GM12865 (cell line): ENCODE measurements around the gene CASP1.

Source experiments
- DNase-seq: peaks from one replicate; pipeline ENCODE4 v3.0.0; 2010; ENCODE audit warnings: low read depth
- H3K4me3 ChIP-seq: 2 replicates; pipeline ENCODE4 v1.5.1; 2011; ENCODE audit warnings: mild to moderate bottlenecking, low read depth, low read length, control low read depth
- TF ChIP-seq, protein P1 (sequence below): IDR thresholded peaks from 2 replicates; pipeline ENCODE4 v1.5.1; 2011; ENCODE audit warnings: low read length, control low read depth, low read depth, inconsistent platforms; ENCODE audit not compliant: insufficient read depth; ENCODE audit errors: missing control alignments

The CASP1 gene

DNA sequence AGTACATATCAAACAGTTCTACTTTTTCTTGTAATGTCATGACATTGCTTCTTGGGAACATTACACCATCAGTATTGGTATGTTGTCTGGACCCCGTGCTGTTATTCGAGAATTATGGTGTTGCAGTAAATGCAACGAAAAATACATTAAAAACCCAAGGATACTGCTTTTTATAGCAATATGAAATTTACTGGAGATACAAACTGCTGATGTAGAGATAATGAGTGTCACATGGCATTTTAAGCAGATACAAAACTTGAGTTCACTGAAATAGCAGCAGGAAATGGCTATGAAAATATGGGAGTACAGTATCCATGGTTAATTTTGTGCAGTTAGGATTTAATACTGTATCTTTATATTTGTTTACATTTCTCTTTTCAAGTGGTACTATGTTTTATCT lies 17.5 kb upstream of the CASP1 start:
- TF ChIP-seq, protein P1, sequence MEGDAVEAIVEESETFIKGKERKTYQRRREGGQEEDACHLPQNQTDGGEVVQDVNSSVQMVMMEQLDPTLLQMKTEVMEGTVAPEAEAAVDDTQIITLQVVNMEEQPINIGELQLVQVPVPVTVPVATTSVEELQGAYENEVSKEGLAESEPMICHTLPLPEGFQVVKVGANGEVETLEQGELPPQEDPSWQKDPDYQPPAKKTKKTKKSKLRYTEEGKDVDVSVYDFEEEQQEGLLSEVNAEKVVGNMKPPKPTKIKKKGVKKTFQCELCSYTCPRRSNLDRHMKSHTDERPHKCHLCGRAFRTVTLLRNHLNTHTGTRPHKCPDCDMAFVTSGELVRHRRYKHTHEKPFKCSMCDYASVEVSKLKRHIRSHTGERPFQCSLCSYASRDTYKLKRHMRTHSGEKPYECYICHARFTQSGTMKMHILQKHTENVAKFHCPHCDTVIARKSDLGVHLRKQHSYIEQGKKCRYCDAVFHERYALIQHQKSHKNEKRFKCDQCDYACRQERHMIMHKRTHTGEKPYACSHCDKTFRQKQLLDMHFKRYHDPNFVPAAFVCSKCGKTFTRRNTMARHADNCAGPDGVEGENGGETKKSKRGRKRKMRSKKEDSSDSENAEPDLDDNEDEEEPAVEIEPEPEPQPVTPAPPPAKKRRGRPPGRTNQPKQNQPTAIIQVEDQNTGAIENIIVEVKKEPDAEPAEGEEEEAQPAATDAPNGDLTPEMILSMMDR, result no peak
- no peak overlapping the region for H3K4me3 ChIP-seq
- DNase-seq, result no peak

DNA sequence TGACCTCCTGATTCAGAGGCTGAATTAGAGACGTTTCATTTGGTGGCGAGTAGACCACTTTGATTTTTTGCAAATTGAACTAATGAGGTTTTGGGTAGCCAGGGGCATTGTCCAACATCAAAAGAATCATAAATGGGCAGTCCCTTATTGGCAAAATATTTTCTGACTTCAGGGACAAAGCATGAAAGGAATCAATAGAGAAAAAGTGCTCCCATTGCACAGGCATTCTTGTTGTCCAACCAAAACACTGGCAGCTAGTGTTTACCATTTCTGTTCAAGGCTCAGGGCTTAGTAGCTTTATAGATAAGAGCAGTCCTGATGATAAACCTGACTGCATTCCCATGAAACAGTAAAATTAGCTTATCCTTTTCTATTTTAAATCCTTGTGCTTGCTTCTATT lies 16.6 kb upstream of the CASP1 start:
- TF ChIP-seq, protein P1, result no peak
- no peak overlapping the region for H3K4me3 ChIP-seq
- DNase-seq, result no peak

DNA sequence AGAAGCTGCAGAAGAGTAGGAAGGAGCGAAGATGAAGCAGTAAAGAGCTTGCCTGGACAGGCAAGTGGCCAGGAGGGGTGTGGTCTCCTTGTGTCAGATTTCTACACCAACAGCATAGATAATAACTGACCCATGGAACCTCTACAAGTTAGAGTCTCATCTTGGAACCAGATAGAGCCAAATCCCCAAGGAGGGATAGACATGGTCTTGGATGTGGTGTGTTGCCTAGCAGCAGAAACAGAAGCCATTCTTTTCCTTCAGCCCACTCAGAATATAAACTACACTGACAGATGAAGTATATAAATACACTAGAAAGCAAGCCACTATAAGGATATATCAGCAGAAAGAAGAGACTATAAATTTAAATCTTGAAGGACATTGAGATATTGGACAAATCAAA lies 14.5 kb upstream of the CASP1 start:
- H3K4me3 ChIP-seq, result no peak overlapping the region
- DNase-seq, result no peak
- TF ChIP-seq, protein P1, result no peak

DNA sequence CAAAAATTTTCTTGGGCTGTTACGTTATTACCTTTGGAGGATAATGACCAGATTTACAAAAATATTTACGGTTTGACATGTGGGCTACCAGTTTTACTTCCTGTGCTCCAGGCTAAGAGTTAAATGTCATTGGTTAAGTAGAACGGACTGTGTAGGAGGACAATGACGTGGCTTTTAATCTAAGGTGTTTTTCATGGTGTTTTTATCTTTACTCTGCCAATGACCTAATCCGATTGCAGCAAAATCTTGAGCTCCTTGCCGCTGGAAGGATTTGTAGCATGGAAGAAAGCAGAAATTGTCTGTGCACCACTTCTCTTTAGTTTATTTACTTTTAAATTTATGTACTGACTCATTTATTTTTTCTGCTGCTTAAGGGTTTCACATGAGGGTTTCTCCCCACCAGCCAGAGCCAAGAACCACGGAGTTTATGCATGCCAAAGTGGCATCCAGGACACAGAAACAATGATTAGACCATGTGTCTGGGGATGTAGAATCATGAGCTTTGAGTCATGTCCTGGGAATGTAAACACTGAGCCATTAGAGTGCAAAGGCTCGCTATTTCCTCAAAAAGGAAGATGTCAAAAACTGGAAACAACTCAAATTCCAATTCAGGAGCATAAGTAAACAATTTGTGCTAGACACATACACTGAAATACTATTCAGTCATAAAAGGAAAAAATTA lies 12.1 kb upstream of the CASP1 start:
- TF ChIP-seq, protein P1, result no peak
- H3K4me3 ChIP-seq, result no peak overlapping the region
- DNase-seq, result no peak

DNA sequence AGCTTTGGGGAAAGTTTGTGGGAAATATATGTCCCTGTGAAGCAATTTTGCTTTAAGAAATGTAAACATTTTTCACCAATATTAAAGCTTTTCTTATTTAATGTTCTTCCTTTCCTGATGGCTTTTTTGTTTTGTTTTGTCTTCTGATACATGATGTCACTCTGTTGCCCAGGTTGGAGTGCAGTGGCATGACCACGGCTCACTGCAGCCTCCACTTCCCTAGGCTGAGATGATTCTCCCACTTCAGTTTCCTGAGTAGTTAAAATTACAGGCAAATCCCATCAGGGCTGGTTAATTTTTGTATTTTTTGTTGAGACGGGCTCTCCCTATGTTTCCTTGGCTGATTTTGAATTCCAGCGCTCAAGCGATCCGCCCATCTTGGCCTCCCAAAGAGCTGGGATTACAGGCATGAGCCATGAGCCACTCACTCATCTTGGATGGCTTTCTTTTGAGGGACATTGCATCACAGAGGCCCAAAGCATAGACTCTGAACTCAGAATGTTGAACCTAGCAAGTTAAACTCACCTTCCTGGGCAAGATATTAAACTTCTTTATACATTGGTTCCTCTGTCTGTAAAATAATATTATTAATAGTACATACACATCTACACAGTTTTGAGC lies 10.8 kb upstream of the CASP1 start:
- TF ChIP-seq, protein P1, result no peak
- peak overlapping the region; percentile 72 for H3K4me3 ChIP-seq
- no peak for DNase-seq

DNA sequence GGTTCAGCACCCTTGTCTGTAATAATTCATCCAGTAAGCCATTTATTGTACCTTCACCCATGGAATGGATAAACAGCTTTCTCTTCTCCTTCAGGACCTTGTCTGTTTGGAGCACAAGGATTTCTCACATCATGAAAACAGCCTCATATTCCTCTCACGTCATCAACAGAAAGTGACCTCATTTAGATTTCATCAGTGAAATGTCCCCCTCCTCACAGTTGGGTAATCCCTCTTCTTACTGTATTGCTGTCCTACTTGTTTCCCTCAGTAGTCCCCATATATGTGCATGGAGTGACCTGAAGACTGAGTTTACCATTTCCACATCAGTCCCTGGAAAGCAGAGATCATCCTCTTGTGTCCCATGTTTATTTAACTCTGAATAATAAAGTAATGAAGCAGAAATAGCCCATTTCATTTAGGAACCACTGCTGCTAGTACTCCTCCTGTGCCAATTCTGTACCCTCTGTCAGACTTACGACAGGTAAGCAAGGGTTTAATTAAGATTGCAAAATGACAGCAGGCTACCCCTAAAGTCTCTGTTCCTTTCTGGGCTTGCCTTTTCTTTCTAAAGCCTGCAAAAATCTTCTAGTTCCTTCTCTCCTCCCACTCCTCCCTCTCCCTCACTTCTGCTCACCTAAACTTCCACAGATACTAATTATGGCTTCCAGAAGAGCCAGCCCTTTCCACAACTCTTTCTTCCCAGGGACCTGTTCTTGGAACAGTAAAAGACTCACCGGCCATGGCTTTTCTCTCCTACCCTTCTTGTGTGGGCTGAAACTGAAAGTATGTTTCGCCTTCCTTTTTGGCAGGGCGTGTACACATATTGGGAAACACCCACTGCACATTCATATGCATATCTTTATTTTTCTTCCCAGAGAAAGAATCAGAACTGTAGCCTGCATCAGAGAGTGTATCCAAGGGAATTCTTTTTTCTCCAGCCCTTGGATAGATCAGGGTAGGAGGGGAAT lies 9.9 kb upstream of the CASP1 start, which contains the start of gene CARD16:
Gene CARD16, minus strand, starts transcription at position 779 of the 968 bp plus-strand sequence. Its CDS starts 38 bp downstream, at position 741.
- DNase-seq, result peak; percentile 69
- peak within 1 kb of the TSS; percentile 72 for H3K4me3 ChIP-seq

DNA sequence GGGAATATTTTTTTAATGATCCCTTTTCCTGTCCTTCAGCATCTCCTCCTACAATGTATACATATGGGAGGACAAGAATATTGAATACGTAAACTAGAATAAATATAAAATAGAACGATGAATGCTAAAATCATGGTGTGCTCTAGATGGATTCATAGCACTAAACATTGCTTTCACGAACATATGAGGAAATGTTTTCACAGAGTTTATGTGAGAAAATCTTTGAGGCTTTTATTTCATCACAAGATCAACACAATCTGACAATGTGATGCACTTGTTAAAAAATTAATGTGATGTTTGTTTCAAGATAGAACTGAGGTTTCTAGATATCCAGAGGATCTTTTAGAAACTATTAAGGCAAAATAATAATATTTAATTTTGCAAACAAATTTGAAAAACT lies 7.2 kb upstream of the CASP1 start:
- H3K4me3 ChIP-seq, result no peak overlapping the region
- TF ChIP-seq, protein P1, result no peak
- no peak for DNase-seq
